ENCODE measurements around the gene SELE.

DNA sequence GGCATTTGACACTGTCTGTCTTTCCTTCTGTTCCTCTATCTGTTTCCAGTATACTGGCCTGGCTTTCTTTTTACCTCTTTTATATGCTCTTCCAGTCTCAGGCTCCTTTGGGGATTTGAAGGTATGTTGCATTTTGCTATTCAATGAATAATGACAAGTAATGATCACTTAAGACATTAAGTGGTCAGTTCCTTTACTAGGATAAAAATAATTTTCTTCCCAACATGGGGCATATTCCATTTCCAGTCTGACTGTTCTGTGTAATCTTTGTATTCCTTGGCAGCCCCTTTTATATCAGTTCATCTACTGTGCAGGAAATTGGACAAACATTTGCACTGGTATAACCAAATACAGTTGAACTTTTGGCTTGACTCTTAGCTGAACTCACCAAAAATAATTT, 45.3 kb upstream of the SELE start:
- TF ChIP-seq, protein P1, sequence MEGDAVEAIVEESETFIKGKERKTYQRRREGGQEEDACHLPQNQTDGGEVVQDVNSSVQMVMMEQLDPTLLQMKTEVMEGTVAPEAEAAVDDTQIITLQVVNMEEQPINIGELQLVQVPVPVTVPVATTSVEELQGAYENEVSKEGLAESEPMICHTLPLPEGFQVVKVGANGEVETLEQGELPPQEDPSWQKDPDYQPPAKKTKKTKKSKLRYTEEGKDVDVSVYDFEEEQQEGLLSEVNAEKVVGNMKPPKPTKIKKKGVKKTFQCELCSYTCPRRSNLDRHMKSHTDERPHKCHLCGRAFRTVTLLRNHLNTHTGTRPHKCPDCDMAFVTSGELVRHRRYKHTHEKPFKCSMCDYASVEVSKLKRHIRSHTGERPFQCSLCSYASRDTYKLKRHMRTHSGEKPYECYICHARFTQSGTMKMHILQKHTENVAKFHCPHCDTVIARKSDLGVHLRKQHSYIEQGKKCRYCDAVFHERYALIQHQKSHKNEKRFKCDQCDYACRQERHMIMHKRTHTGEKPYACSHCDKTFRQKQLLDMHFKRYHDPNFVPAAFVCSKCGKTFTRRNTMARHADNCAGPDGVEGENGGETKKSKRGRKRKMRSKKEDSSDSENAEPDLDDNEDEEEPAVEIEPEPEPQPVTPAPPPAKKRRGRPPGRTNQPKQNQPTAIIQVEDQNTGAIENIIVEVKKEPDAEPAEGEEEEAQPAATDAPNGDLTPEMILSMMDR (conservative IDR thresholded peaks at IDR 0.05; ENCODE audit: low read length): no peak
- no peak for TF ChIP-seq EZH2phosphoT487 (IDR thresholded peaks at IDR 0.05; ENCODE audit: borderline replicate concordance, low read depth, low read length)
